Liver (tissue), 3 donors: ENCODE measurements around the gene GAGE10.

ENCODE experiments used
- RAD21 ChIP-seq, 2 donors: IDR thresholded peaks; 2 replicates each; pipeline ENCODE4 v1.6.1; 2016; ENCODE audit warnings: antibody characterized with exemption in 2 of 2, mild to moderate bottlenecking in 2 of 2
- RXRA ChIP-seq, 2 donors: IDR thresholded peaks; 2 replicates each; pipeline ENCODE4 v1.6.1; 2017 to 2018; ENCODE audit warnings: antibody characterized with exemption in 2 of 2, mild to moderate bottlenecking in 1 of 2
- TAF1 ChIP-seq: conservative IDR thresholded peaks from 2 replicates; pipeline ENCODE4 v1.6.1; 2016; ENCODE audit warnings: antibody characterized with exemption, mild to moderate bottlenecking
- TF ChIP-seq, protein P1 (sequence below): fragments of 150-350 bp; IDR thresholded peaks from 2 replicates; pipeline ENCODE4 v1.5.1; 2017; ENCODE audit warnings: improper control_type of control experiment, low read depth, low read length; ENCODE audit not compliant: missing input control
- donor health status: healthy.
- donor health status: healthy.

- TF ChIP-seq, protein P1, sequence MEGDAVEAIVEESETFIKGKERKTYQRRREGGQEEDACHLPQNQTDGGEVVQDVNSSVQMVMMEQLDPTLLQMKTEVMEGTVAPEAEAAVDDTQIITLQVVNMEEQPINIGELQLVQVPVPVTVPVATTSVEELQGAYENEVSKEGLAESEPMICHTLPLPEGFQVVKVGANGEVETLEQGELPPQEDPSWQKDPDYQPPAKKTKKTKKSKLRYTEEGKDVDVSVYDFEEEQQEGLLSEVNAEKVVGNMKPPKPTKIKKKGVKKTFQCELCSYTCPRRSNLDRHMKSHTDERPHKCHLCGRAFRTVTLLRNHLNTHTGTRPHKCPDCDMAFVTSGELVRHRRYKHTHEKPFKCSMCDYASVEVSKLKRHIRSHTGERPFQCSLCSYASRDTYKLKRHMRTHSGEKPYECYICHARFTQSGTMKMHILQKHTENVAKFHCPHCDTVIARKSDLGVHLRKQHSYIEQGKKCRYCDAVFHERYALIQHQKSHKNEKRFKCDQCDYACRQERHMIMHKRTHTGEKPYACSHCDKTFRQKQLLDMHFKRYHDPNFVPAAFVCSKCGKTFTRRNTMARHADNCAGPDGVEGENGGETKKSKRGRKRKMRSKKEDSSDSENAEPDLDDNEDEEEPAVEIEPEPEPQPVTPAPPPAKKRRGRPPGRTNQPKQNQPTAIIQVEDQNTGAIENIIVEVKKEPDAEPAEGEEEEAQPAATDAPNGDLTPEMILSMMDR, result no peak
- TF ChIP-seq TAF1, result no peak
- TF ChIP-seq RAD21 (IDR thresholded peaks at IDR 0.05), result no peak
- TF ChIP-seq RXRA (IDR thresholded peaks at IDR 0.05), result no peak
Measured at GRCh38 chrX:49284212-49284611, 19.2 kb upstream of the GAGE10 start.
